Esophagus squamous epithelium (tissue), 5 donors: ENCODE data around the gene PTPRN. TPM values are rescaled to one million over a fixed set of nuclear protein-coding genes. Genes with fewer than 3 reads are reported as not detected.

Experiments used
- DNase-seq: peaks from one replicate; lab custom pipeline; 2025; lab: John Stamatoyannopoulos, UW
- H3K27ac ChIP-seq, 4 donors: fragments of 200-600 bp; sonication (generic); one replicate each; pipeline ENCODE4 v1.5.1; 2016 to 2019; ENCODE audit warnings: mild to moderate bottlenecking in 1 of 4
- H3K27me3 ChIP-seq, 4 donors: fragments of 200-600 bp; sonication (generic); 1 replicate in 3 of 4; 2 replicates in 1 of 4; pipeline versions ENCODE4 v1.5.1 to v1.6.0; 2017 to 2021; ENCODE audit warnings: antibody characterized with exemption in 1 of 4
- H3K36me3 ChIP-seq, 3 donors: fragments of 200-600 bp; sonication (generic); one replicate each; pipeline ENCODE4 v1.5.1; 2016 to 2019
- H3K4me1 ChIP-seq, 3 donors: fragments of 200-600 bp; sonication (generic); one replicate each; pipeline ENCODE4 v1.5.1; 2017 to 2019
- H3K4me3 ChIP-seq, 4 donors: fragments of 200-600 bp; sonication (generic); 1 replicate in 3 of 4; 2 replicates in 1 of 4; pipeline ENCODE4 v1.5.1; 2016 to 2019; ENCODE audit warnings: mild to moderate bottlenecking in 2 of 4, moderate library complexity in 1 of 4
- H3K9me3 ChIP-seq, 3 donors: fragments of 200-600 bp; sonication (generic); one replicate each; pipeline ENCODE4 v1.5.1; 2016 to 2019
- CTCF ChIP-seq, 6 experiments: fragments of 450-650 bp in 4 of 6; fragments of 200-600 bp in 2 of 6; sonication (generic) in 2 of 6; IDR thresholded peaks; one replicate each; pipeline ENCODE4 v1.5.1; 2016 to 2019; ENCODE audit warnings: antibody characterized with exemption in 6 of 6, mild to moderate bottlenecking in 4 of 6, moderate library complexity in 4 of 6
- POLR2A ChIP-seq, 4 donors: fragments of 450-650 bp; IDR thresholded peaks; one replicate each; pipeline ENCODE4 v1.6.1; 2017; ENCODE audit warnings: antibody characterized with exemption in 4 of 4, mild to moderate bottlenecking in 4 of 4, moderate library complexity in 3 of 4
- WGBS, 2 donors: methylation state at CpG; one replicate each; pipeline ENCODE4 v1.1.5; 2018; 5-methylcytosine and 5-hydroxymethylcytosine counted together
- intact Hi-C: fragments of 100-400 bp; cut with DNase I; formaldehyde crosslinking; loops from one replicate; pipeline ENCODE4 v1.15.0; 2022
- total RNA-seq, 4 donors: library from RNA; depleted of rRNA; stranded (reverse); fragments of >200 nt; gene quantifications; one replicate each; pipeline ENCODE4 v1.1.0, GENCODE V29; 2016
- donor health status: DM: yes; HTN: yes; CAD: no.

PTPRN gene
- total RNA-seq, 4 donors from 2014 or later: not detected

DNA sequence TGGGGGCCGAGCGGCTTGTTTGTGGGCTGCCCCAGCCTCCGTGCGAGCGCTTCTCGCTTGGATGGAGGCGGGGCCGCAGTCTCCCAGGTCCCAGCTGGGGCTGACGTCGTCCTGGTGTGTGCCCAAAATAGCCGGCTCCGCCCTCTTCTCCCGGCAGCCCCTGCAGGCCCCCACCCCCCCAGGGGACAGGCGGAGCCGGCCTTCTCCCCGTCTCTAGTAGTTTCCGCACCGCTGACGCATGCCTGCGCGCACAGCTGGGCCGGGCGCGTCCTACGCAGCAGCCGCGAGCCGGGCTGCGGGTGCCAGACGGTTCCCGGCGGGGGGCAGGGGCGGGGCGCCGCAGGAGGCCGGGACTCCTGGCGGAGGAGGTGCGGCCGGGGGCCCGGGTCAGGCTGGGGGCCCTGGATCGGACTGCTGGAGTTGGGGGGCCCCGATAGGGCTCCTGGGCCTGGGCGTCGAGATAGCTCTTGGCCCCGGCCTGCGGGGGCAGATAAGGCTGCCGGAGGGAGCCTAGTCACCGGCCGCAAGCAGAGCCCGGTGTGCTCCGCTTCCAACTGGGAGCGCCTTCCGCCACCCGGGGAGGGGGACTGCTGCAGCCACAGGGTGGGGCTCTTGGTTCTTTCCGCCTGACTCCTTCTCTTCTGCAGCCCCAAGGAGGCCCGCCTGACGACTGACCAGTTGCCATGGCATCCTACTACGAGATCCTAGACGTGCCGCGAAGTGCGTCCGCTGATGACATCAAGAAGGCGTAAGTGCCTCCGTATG, 29.9 kb downstream of the PTPRN start, which contains the start of gene DNAJB2:
Gene DNAJB2, plus strand, starts transcription at position 216 of the 765 bp plus-strand sequence. Its CDS starts 468 bp downstream, at position 684.
- intact Hi-C loops: no loop called here
- Histone ChIP-seq H3K27me3 (no peaks in the 10 kb centered on the region), H3K27ac (peak within 1 kb of the TSS; percentile 95 to 99 (median 97)), H3K36me3 (peaks cover 0 to 41% (median 6%) of the 10 kb centered on the region in 3 donors), H3K9me3 (no peaks in the 10 kb centered on the region), H3K4me3 (peak within 1 kb of the TSS; percentile 62 to 95 (median 78)), H3K4me1 (peaks cover 24 to 68% (median 31%) of the 10 kb centered on the region in 3 donors)
- WGBS, 2 donors: 0% methylated on average over 7 of the region's 65 CpGs
- peak in 3 of 4 donors; percentile 80 to 96 (median 94) for TF ChIP-seq POLR2A (IDR thresholded peaks at IDR 0.05)
- no peak for TF ChIP-seq CTCF (IDR thresholded peaks at IDR 0.05)
- DNase-seq: peak; percentile 94

- Histone ChIP-seq H3K9me3 (no peaks in the 10 kb centered on the region), H3K4me1 (peaks cover 24 to 69% (median 35%) of the 10 kb centered on the region in 3 donors), H3K36me3 (peaks cover 0 to 35% (median under 1%) of the 10 kb centered on the region in 3 donors), H3K4me3 (peak overlapping the region; percentile 62 to 95 (median 78)), H3K27ac (peak overlapping the region; percentile 95 to 99 (median 97)), H3K27me3 (no peaks in the 10 kb centered on the region)
- WGBS, 2 donors: 5 to 15% methylated on average over 9 of the region's 9 CpGs
- peak in 1 of 6 experiments; percentile 4 for TF ChIP-seq CTCF (IDR thresholded peaks at IDR 0.05)
- no peak for TF ChIP-seq POLR2A (IDR thresholded peaks at IDR 0.05)
- no peak for DNase-seq
- intact Hi-C loops: no loop called here
These were observed 30.5 kb downstream of the PTPRN start for GRCh38 chr2:219278655-219279150.

DNA sequence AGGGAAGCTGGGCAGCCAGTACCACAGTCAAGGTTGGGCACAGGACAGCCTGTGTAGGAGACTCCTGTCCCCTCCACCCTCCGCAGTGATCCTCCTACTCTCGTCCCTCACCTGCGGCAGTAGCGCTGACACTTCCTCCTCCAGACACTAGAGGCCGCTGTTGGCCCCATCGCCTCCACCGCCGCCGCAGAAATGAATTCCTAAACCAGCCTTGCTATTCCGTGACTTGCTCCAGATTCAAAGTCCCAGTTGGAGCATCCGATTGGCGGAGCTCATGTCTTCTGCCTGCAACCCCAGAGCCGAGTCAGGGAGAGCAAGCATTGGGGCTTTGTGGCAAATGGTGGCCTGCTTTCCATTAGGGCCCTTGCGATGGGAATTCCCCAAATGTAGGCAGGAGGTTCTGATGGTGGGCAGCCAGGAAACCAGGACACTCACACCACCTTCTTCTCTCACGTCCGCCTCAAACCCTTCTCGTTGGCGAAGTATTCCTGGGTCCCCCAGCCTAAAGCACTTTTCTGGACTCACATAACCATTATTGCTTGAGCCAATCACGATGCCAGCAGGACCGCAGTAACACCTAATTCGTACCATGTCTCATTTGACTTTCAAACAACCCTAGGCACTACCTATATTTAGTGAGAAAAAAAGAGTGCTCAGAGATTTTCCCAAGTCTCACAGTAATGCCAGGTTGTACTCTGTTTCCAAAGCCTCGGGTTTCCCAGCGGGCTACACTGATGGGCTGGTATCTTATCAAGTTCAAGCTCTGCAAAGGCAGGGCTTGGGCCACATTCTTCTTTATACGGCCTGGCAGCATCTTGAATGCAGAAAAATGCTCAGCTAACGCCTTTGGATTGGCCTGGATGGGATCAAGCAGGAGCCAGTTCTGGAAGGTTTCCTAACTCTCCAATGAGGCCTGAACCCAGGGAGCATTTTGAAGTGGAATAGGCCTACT, 31.2 kb downstream of the PTPRN start:
- Histone ChIP-seq H3K4me3 (peak overlapping the region in 2 of 4 donors; percentile 6 to 95), H3K27me3 (no peaks in the 10 kb centered on the region), H3K4me1 (peaks cover 24 to 69% (median 35%) of the 10 kb centered on the region in 3 donors), H3K9me3 (no peaks in the 10 kb centered on the region), H3K27ac (peak overlapping the region; percentile 95 to 99 (median 97)), H3K36me3 (peaks cover 0 to 28% (median 0%) of the 10 kb centered on the region in 3 donors)
- intact Hi-C loops: no loop called here
- no peak for DNase-seq
- WGBS, 2 donors: 21 to 37% methylated on average over 19 to 23 of the region's 25 CpGs
- no peak for TF ChIP-seq POLR2A (IDR thresholded peaks at IDR 0.05)
- TF ChIP-seq CTCF (IDR thresholded peaks at IDR 0.05): peak; percentile 93 to 99 (median 97)

GRCh38 chr2:219274361-219274921, 34.8 kb downstream of the PTPRN start:
- Histone ChIP-seq H3K4me3 (no peak overlapping the region), H3K4me1 (peaks cover 13 to 52% (median 27%) of the 10 kb centered on the region in 3 donors), H3K27ac (peak overlapping the region; percentile 85 to 91 (median 90)), H3K36me3 (no peaks in the 10 kb centered on the region), H3K9me3 (no peaks in the 10 kb centered on the region), H3K27me3 (no peaks in the 10 kb centered on the region)
- TF ChIP-seq POLR2A (IDR thresholded peaks at IDR 0.05) (no peak), CTCF (IDR thresholded peaks at IDR 0.05) (no peak)
- 15 to 44% methylated on average over 3 to 6 of the region's 6 CpGs for WGBS, 2 donors
- intact Hi-C loops: no loop called here
- DNase-seq: no peak
